GM21367 (cell line): ENCODE measurements around the gene PACRGL.

Experiments used
- ATAC-seq: cut with Tn5 transposase; IDR thresholded peaks from one replicate; pipeline ENCODE4 v1.9.1; 2021; ENCODE audit not compliant: unreplicated experiment

PACRGL gene

DNA sequence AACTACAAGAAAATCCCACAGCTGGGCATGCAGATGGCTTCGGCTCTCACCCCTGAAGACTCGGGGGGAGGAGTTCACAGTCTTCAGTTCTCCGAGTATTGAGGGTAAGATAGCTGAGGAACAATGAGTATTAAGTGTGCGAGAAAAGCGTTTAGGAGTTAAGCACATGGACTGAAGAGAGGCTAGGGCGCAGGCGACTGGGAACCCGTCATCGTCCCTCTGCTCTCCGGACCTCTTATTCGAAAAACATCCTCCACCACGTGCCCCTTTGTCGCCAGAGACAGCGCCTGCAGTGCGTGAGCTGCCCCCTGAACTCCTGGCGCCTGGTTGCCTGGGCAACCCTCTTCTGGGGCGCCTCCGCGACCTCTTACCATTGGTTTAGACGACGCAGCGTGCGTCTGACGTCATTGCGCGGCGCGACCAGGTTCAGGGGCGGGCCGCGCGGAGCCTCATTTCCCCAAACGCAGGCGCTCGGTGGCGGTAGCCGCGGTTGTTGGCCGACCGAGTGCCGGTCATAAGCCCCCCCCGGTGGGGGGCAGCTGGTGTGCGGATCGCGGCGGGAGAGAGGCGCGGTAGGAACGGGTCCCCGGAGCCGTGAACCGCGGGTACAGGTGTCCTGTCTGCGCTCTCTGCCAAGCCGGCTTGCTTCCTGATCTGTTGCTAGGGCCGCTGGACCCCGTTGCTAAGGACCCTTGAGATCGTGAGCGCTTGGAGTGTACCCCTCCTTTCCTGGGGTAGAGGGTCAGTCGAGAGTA lies at the start of gene PACRGL:
TSS of gene PACRGL (plus strand) at position 452 of the 755 bp plus-strand sequence. CDS start 4,024 bp downstream, outside the sequence.
- peak; percentile 100 for ATAC-seq

GRCh38 chr4:20652226-20652885 lies 47.9 kb upstream of the PACRGL start:
- ATAC-seq: no peak

- ATAC-seq: no peak
Observed at GRCh38 chr4:20658456-20658855, 41.8 kb upstream of the PACRGL start.

- ATAC-seq: no peak
Observed at GRCh38 chr4:20662851-20663250, 37.4 kb upstream of the PACRGL start.

DNA sequence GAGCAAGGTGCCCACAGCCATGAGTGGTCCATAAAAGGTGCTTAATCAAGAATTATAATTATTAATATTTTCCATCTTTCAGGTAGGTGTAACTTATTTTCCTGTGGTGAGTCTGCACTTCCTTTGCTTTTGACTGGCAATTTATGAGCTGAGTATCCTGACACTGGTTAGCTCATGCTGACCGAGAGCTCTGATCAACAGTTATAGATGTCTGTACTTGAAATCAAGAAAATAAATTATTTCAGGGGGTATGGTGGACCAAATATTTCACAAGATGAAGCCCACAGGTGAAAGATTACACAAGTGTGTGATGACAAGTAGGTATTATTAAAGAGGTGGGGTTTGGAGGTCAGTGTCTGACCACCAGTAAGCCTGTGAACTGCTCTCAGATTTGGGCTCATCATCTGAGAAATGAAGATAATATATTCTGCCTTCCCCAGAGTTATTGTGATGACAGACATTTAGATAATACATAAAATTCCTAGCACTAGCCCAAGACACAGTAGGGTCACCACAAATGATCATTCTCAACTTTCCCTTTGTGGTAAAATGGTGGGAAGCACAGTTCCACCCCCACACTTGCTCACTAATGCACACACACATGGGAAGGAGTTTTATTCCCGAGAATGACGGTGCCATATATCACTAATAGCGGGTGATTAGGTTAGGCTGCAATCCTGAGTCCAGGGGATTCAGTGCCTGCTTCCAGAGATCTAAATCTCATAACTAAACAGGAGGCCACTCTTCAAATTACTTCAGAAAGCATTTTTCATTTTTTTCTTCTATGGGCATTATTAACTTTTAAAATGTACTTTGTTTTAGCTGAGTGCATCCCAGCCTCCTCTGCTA lies 34.0 kb upstream of the PACRGL start:
- ATAC-seq: no peak

GRCh38 chr4:20672262-20672661 lies 28.0 kb upstream of the PACRGL start:
- no peak for ATAC-seq

DNA sequence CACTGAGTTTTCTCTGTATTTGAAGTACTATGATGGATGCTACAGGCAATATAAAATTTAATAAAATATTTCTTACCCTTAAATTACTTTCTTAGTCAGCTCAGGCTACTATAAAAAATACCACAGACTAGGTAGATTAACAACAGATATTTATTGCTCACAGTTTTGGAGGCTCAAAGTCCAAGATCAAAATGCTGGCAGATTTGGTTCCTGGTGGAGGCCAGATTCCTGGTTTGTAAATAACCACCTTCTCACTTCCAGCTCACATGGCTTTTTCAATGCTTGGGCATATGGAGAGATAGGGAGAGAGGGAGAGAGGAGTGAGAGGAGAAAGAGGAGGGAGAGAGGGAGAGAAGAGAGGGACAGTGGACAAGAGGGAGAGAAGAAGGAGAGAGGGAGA lies 24.5 kb upstream of the PACRGL start:
- no peak for ATAC-seq

DNA sequence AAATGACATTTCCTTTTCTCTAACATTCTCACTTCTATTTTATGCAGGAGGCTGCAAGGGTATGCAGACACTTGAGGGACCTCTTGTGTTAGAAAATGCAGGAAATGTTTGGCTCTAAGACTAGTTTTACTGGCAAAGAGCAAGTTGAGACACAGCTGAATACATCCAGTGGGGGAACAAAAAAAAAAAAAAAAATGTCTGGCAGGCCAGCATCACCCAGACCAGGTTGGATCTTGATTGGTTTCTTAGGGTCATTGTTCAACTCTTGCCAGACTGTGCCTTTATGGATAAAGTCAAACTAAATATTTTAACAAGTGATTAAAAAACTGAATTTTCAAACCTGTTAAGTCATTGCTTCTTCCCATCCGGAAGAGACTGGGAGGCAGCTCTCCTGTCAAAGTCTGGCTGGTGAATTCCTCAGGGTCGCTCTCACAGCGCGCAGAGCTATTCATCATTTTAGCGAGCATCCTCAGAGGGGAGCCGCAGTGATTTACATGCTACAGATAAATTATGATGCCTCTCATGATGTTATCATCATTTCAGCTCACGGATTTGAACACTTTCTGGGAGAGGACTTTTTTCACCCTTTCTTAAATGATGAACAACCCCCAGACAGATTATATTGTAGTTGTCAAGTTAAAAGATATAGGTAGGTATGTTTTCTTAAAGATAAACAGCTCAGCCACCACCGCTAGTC lies 23.6 kb upstream of the PACRGL start:
- no peak for ATAC-seq

DNA sequence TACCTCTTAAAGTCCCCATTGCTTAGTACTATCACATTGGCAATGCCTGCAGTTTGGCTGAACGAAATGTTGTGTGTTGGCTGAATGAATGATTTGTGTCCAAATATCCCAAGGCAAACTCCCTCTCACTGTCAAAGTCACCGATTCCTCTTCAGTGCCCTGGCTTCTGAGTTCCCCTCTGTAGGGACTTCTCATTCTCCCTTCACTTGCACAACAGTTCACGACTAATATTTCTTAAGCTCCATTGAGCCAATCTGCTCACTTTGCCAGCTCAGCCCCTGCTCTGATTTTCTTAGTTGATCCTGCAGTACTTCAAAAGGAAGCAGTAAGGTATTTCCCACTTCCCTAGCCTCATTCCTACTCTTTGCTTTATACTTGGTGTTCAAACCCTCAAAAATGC lies 21.9 kb upstream of the PACRGL start:
- no peak for ATAC-seq

DNA sequence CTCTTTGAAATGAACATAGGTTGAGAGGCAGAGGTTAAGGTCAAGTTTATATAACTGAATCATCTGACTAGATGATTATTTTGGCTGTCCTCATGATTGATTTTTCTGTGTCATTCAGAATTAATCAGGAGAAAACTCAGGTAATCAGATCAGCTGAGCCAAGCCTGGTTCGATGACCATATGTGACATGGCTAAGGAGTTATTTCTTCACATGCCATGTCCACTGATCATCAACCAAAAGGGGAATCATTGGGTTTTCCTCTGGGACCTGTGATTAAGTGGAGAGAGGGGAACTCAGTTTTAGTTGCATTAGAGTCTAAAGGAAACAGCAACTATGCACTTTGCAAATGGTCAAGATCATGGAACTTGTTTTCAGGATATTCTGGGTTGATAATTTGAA lies 20.3 kb upstream of the PACRGL start:
- ATAC-seq: no peak

- ATAC-seq: no peak
Observed at GRCh38 chr4:20680736-20681135, 19.5 kb upstream of the PACRGL start.

DNA sequence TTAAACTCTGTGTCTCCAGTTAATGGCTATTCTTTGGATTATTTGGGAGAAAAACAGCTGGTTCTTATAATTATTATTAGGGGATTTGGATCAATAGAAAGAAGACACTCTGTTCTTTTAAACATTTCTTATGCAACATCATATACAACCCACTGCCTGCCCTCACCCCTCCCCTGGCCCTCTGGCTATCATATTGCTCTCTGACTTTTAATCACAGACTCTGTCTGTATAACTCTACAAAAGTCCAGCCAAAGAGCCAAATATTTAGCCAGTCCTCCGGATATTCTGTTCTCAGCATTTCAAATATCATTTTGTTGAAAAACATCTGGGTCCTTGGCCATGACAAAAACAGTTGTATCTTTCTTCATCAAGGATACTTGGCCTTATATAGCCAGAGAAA lies 19.0 kb upstream of the PACRGL start:
- ATAC-seq: no peak

DNA sequence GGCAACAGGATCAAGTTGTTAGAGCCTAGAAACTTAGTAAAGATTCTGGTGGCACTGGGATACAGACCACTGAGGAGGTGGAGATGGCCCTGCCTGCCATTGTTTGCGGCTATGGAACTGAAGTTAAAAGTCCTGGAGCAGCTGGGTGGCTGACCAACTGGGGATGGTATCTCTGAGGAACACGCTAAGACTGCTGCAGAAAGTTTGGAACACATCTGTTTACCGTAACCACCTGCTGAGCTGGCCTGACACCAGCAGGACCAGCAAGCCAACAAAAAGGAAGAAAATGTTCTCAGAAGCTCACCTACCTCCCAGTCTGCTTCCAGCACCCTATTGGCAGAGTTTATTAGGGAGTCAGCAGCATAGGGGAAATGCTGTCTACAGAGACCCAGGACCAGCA lies 17.4 kb upstream of the PACRGL start:
- no peak for ATAC-seq

DNA sequence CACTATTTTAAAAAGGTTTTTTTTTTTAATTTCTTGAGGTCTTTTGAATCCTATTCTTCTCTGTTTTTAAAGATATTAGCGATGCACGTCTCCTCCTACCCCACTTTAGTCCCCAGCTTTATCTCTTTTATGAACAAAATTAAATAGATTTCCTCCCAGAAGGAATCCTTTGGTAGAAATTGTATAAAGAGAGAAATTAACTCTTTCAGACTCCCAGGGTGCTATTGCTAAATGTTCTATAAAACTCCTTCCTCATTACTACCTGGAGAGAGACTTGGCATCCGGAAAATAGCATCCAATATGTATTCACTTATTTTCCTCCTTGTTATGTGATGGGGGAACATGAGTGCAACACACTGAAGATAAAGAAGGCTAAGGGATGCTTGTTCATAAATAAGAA lies 16.5 kb upstream of the PACRGL start:
- ATAC-seq: no peak

DNA sequence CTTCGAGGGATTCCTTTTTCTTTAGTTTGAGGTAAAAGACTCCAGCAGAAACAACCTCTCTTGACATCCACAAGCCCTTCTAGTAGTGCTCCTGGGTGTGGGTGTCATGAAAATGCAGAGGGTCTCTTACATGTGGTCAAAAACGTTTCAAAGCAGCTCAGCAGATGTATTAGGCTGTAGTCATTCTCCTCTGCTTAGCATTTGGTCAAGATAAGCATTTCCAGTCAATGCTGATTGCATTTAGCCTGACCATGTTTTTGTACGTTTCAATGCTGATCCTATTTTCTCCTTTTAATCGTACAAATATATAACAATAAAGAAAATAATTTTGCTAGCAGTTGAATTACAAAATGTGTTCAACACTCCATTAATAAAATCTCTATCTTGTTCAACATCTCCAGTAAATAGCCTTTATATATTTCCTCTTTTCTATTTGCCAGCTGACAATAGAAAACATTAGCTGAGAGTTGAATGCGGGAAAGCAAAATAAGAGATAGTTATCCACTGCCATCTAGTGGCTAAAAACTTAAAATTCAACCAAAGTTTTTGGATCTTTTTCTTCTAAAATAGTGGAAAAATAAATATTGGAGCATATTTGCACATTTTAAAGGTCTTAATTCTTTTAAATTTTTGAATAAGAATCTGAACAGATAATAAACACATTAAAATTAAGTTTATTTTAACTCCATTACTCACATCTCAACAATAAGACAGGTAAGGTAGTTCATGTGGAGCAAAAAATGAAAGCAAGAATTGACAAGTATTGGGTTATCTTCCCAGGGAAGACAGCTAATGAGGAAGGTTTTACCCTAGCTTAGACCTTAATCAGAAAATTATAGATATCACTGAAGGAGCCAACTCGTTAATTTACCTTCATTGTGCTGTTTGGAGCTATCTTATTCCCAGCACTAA lies 15.2 kb upstream of the PACRGL start:
- ATAC-seq: no peak

DNA sequence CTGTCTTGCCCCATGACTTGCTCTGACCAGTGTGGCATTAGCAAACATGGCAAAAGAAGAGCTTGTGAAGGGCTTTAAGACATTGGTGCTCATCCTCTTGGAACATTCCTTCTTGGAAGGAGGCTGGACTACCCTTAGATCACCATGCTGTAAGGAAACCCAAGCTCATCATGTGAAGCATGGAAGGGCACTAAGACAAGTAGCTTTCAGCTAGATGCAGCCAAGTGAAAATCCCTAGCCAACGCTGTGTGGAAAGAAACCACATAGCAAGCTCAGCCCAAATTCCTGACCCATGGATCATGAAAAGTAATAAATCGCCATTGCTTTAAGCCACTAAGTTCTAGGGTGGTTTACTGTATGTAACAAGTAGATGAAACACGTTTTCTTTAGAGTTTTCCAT lies 12.4 kb upstream of the PACRGL start:
- ATAC-seq: no peak

DNA sequence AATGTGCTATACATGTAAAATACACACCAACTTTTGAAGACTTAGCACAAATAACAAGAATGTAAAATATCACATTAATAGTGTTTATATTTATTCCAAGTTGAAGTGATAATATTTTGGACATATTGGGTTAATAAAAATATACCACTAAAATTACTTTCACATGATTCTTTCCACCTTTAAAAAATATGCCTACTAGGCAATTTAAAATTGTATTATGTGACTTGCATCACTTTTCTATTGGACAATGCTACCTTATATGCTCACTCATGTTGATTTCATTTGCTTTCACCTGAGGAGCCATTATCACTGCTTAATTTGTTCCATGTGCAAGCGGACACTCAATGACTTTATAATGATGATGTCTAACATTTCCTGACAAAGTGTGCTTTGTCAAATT lies 3.4 kb upstream of the PACRGL start:
- ATAC-seq: no peak

- ATAC-seq: no peak
Observed at GRCh38 chr4:20698382-20698781, 1.9 kb upstream of the PACRGL start.

- ATAC-seq: no peak
Observed at GRCh38 chr4:20698820-20699219, 1.4 kb upstream of the PACRGL start.

DNA sequence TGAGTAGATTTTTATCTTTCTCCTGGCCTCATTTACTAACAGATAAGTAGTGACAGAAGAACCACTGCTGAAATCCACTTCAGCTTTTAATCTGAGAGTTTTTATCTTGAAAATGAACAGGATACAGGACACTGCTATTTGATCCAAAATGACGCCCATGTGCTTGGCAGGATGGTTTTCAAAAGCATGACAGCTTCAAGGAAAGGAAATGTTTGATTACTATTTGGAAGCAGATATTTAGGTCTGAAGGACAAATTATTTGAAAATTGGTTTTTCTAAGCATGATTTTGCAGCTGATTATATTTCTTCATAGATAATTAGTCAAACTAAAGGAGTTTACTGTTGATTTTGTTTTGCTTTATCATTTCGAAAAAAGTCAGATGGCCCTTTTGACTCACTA lies 11.1 kb downstream of the PACRGL start:
- ATAC-seq: no peak
